ENCODE results near the gene AUTS2.

GRCh38 chr7:69653806-69654205 is 55.5 kb downstream of the AUTS2 start:
- TF ChIP-seq CTCF (tag by site-specific recombination; IDR thresholded peaks at IDR 0.05) (no peak), TRIM28 (IDR thresholded peaks at IDR 0.05; ENCODE audit: borderline replicate concordance, low read length) (no peak), PRDM6 (tag by site-specific recombination; IDR thresholded peaks at IDR 0.05) (no peak), ELK4 (IDR thresholded peaks at IDR 0.05; ENCODE audit: borderline replicate concordance, low read depth, low read length) (no peak), ZNF558 (tag by site-specific recombination; IDR thresholded peaks at IDR 0.05) (no peak), ZNF112 (tag by site-specific recombination; IDR thresholded peaks at IDR 0.05) (no peak)
